Type B pancreatic cell (in vitro differentiated cells): ENCODE measurements around the gene KAT2B. TPM values are rescaled to one million over a fixed set of nuclear protein-coding genes. Genes with fewer than 3 reads are reported as not detected.

Experiments
- DNase-seq: peaks from one replicate; pipeline ENCODE4 v3.0.0; 2021; ENCODE audit warnings: mixed read lengths; ENCODE audit not compliant: unreplicated experiment; ENCODE audit errors: extremely low spot score
- H3K27ac Mint-ChIP-seq: 2 replicates; pipeline ENCODE4 v1.8.0; 2021; ENCODE audit warnings: mild to moderate bottlenecking, mixed read lengths
- H3K27me3 Mint-ChIP-seq: 2 replicates; pipeline ENCODE4 v1.8.0; 2021; ENCODE audit warnings: mixed read lengths
- H3K36me3 Mint-ChIP-seq: 2 replicates; pipeline ENCODE4 v1.8.0; 2021; ENCODE audit warnings: mixed read lengths
- H3K4me1 Mint-ChIP-seq: one replicate; pipeline ENCODE4 v1.8.0; 2021; ENCODE audit warnings: mixed read lengths; ENCODE audit not compliant: unreplicated experiment
- H3K4me3 Mint-ChIP-seq: 2 replicates; pipeline ENCODE4 v1.8.0; 2021; ENCODE audit warnings: mild to moderate bottlenecking, mixed read lengths
- H3K9me3 Mint-ChIP-seq: 2 replicates; pipeline ENCODE4 v1.8.0; 2021; ENCODE audit warnings: mixed read lengths
- CTCF ChIP-seq: fragments of 200-600 bp; sonication (generic); conservative IDR thresholded peaks from 2 replicates; pipeline ENCODE4 v1.5.0; 2021; ENCODE audit warnings: antibody characterized with exemption, mild to moderate bottlenecking
- long read RNA-seq: library from polyadenylated mRNA; unstranded; transcript quantifications from one replicate; pipeline ENCODE4 v2.0.0, GENCODE V29; 2020
- total RNA-seq: library from RNA; stranded (reverse); gene quantifications from 2 replicates; pipeline ENCODE4 v1.2.1, GENCODE V29; 2021; ENCODE audit warnings: low replicate concordance

The KAT2B gene
- total RNA-seq = 13.2 and 15.4 TPM in 2 replicates
- long read RNA-seq, partial matches to known transcripts = 5 of 8 reads
- long read RNA-seq, other reads (novel, unspliced or antisense) = 3 of 8 reads

- H3K4me3 Mint-ChIP-seq = peak within 1 kb of the TSS; percentile 98
These were observed at the start of gene KAT2B for GRCh38 chr3:20039765-20040547. Gene KAT2B (plus strand): TSS chr3:20040446. CDS start chr3:20040478, 32 bp downstream.

GRCh38 chr3:19994796-19995195, 45.5 kb upstream of the KAT2B start:
- Mint-ChIP-seq H3K4me3 (no peak overlapping the region), H3K27me3 (no peaks in the 10 kb centered on the region), H3K9me3 (no peaks in the 10 kb centered on the region), H3K27ac (no peak overlapping the region), H3K36me3 (no peaks in the 10 kb centered on the region), H3K4me1 (no peaks in the 10 kb centered on the region)
- DNase-seq = no peak
- no peak for TF ChIP-seq CTCF

More at GRCh38 chr3:20039765-20040547, at the start of gene KAT2B:
- Mint-ChIP-seq H3K27ac (peak within 1 kb of the TSS; percentile 93), H3K9me3 (no peaks in the 10 kb centered on the region), H3K36me3 (no peaks in the 10 kb centered on the region), H3K4me1 (peaks cover 35% of the 10 kb centered on the region), H3K27me3 (peaks cover 3% of the 10 kb centered on the region)
- peak; percentile 82 for DNase-seq
- peak; percentile 77 for TF ChIP-seq CTCF

GRCh38 chr3:19997502-19997901, 42.7 kb upstream of the KAT2B start:
- H3K27ac Mint-ChIP-seq = no peak overlapping the region
- H3K36me3 Mint-ChIP-seq = no peaks in the 10 kb centered on the region
- H3K9me3 Mint-ChIP-seq = no peaks in the 10 kb centered on the region
- no peaks in the 10 kb centered on the region for H3K27me3 Mint-ChIP-seq
- no peaks in the 10 kb centered on the region for H3K4me1 Mint-ChIP-seq
- no peak for TF ChIP-seq CTCF
- no peak overlapping the region for H3K4me3 Mint-ChIP-seq
- DNase-seq = no peak

- H3K4me3 Mint-ChIP-seq = no peak overlapping the region
- no peaks in the 10 kb centered on the region for H3K9me3 Mint-ChIP-seq
- TF ChIP-seq CTCF = no peak
- H3K4me1 Mint-ChIP-seq = no peaks in the 10 kb centered on the region
- no peaks in the 10 kb centered on the region for H3K36me3 Mint-ChIP-seq
- no peak for DNase-seq
- H3K27ac Mint-ChIP-seq = no peak overlapping the region
- no peaks in the 10 kb centered on the region for H3K27me3 Mint-ChIP-seq
These were observed 38.3 kb upstream of the KAT2B start for GRCh38 chr3:20001932-20002331.

- H3K36me3 Mint-ChIP-seq = no peaks in the 10 kb centered on the region
- H3K4me3 Mint-ChIP-seq = no peak overlapping the region
These were observed 32.3 kb upstream of the KAT2B start for GRCh38 chr3:20007960-20008359.

More at GRCh38 chr3:20007960-20008359, 32.3 kb upstream of the KAT2B start:
- Mint-ChIP-seq H3K9me3 (no peaks in the 10 kb centered on the region), H3K27ac (no peak overlapping the region), H3K27me3 (no peaks in the 10 kb centered on the region), H3K4me1 (no peaks in the 10 kb centered on the region)
- no peak for DNase-seq
- no peak for TF ChIP-seq CTCF
